ENCODE results near the gene TEX10.
A peak's percentile ranks its signal among the peaks of the same experiment; 100 is the strongest.
"Not testable (repeated sequence)": the region's sequence is repeated elsewhere in the genome, so short reads cannot be mapped to it uniquely, and the experiment has no call there.

The TEX10 gene

DNA sequence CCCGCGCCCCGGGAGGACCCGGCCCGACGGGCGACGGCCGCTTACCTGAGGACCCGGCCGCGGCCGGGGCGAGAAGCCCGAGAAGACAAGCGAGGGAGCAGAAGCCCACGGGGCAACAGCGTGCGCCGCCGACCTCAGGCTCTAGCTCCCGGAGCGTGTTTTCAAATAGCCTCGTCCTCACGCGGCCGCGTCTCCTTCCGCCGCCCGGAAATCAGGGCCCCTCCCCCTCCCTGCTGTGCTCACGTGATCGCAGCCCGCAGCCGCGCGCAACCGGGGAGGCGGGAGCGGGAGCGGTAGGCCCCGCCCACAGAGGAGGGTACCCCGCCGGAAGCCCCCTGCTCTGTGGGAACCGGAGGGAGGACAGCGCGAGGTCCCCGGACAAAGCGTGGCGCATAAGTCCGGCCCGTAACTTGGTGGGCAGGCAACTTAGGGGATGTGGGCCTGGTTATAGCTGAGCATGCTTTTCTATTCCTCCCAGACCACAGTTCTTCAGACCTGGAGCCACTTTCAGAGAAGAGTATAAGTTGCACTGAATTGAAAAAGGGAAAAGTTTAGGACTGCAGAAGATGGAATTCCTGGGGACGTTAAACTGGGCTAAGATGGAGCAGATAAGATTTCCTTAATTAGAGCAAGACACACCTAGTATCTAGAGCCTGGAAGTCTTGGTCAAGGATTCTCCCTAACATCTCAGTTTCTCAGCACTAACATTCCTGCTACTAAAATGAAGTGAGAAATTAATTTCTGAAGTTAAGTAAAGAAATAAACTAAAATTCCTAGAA lies at the start of gene TEX10:
TEX10 (minus strand) TSS at position 216 of the 779 bp plus-strand sequence. CDS start 3,579 bp downstream, outside the sequence.
- DNase-seq, result peak; percentile 94

DNA sequence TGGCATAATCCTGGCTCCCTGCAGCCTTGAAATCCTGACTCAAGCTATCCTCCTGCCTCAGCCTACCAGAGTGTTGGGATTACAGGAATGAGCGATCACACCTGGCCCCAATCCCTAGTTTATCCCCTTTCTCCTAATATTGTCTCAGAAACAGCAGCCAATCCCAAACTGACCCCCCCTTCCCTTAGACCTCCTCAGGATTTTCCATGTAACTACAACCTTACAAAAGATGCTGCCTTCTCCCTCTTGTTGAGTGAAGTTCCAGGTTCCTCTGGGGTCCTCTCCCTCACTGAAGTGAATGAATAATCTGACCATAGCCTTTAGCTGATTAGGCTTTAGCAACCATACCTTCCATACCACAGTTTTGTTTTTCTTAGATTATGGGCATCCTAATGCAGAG lies 48.3 kb upstream of the TEX10 start:
- DNase-seq, result no peak

DNA sequence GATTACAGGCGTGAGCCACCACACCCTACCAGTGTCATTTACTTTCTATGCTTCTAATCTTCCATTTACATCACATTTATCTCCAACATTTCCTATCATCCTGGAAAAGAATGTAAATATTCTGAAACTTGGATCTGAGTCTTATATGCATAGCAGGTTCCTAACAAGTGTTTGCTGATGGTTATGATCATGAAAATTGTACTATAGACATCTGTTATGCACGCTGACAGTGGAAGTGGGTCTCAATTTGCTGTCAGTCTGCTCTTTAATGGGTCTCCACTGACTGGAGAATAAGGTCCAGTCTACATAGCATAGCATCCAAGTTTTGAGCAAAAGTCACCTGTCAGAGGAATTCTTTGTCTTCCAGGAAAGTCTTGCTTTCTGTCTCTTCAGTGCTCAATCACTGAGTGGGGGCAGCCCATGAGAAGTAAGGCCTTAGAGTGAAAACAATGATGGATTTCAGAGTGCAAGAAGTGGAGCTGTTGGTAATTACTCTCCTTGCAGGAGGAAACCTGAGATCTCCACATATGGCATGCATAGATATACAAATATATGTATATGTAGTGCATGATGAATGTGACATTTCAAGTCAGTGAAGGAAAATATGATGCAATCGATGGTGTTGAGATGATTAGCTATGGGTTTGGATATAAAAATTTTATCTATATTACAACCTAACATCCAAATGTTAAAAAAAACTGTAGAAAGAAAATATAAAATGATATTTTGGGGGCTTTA lies 45.0 kb upstream of the TEX10 start:
- no peak for DNase-seq

DNA sequence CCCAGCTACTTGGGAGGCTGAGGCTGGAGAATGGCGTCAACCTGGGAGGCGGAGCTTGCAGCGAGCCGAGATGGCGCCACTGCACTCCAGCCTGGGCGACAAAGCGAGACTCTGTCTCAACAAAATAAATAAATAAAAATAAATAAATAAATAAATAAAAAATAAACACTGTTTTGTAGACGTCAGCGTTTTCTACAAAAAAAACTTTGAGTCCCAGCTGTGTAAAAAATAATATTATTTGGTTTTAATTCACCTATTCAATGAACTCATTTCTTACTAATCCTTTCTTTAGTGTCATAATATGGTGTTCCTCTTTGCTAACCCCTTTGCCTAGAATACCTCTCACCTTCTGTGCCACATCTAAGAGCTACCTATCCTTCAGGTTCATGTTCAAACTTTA lies 44.0 kb upstream of the TEX10 start:
- no peak for DNase-seq

DNA sequence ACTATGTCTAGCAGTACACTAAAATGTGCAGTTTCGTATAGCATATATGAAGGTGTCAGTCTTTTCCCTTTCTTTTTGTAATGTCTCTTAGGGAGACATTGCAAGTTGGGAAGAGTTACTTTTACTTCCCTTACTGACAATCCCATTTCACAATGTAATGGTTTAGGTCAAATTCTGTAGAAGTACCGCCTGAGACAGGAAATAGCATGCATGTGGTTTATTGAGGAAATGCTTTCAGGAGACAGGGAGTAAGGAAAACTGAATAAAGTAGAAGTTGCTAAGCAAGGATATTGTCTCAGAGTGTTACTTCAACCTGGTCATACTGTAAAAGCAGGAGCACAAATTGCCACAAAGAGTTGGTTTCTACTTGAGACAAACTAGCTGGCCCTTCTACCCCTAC lies 42.1 kb upstream of the TEX10 start:
- DNase-seq, result no peak

DNA sequence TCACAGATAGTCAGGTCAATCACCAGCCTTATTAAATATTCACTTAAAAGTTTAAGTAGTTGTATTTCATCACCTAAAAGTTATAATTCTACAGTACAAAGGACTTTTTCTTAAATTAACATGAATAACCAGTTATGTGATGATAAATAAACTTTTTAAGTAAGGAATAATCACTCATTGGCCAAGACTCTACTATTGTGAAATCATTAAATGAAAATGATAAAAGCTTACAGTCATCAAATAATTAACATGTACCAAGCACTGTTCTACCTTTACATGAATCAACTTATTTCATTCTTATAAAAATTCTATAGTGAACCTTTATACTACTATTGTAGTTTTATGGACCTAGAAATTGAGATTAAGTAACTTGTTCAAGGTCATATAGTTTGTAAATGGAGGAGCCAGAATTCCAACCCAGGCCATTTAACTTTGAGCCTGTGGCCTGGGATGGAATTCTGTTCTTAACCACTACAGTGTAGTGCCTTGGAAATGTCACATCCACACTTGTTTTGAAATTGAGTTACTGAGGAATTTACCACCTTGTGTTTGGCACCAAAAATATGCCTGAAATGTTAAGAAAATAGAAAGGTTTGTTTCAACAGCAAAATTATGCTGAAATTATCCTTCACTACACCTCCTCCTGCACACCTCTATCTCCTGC lies 41.4 kb upstream of the TEX10 start:
- no peak for DNase-seq

DNA sequence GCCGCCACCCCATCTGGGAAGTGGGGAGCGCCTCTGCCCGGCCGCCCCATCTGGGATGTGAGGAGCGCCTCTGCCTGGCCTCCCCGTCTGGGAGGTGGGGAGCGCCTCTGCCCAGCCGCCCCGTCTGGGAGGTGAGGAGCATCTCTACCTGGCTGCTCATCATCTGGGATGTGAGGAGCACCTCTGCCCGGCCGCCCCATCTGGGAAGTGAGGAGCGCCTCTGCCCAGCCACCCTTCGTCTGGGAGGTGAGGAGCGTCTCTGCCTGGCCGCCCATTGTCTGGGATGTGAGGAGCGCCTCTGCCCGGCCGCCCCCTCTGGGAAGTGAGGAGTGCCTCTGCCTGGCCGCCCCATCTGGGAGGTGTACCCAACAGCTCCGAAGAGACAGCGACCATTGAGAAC lies 40.2 kb upstream of the TEX10 start:
- DNase-seq, result not testable (repeated sequence)

DNA sequence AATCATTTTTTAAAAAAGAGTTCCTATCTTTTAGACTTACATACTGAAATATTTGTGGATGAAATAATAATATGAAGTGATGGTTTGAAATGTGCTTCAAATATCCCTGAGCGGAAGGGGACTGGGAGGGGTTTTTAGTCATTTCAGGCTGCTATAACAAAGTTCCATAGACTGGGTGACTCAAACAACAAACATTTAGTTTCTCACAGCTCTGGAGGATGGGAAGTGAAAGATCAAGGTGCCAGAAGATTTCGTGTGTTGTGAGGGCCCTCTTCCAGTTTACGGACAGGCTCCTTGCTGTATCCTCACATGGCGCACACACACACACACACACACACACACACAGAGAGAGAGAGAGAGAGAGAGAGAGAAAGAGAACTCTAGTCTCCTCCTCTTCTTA lies 27.1 kb upstream of the TEX10 start:
- DNase-seq, result peak; percentile 70

DNA sequence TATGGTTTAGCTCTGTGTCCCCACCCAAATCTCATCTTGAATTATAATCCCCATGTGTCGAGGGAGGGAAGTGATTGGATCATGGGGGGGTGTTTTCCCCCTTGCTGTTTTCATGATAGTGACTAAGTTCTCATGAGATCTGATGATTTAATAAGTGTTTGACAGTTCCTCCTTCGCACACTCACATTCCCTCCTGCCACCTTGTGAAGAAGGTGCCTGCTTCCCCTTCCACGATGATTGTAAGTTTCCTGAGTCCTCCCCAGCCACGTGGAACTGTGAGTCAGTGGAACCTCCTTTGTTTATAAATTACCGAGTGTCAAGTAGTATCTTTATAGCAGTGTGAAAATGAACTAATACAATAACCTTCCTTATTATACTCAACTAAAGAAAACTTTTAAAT lies 24.3 kb upstream of the TEX10 start:
- DNase-seq, result no peak

DNA sequence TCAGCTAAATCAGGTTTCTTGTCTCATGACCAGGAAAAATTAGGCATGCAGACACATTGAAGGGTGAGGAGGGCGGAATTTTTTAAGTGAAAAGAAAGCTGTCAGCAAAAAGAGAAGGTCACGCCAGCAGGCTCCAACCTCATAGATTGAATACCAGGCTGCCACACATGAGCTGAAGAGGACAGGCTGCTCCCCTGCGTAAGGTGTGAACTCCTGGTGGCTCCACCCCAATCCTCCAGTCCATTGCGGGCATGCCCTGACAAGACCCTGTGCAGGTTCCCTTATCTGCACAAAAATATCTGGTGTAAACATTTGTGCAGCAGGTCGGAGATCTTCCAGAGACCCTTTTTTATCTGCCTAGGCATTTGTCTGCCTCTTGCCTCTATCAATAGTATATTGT lies 22.9 kb upstream of the TEX10 start:
- peak; percentile 87 for DNase-seq

DNA sequence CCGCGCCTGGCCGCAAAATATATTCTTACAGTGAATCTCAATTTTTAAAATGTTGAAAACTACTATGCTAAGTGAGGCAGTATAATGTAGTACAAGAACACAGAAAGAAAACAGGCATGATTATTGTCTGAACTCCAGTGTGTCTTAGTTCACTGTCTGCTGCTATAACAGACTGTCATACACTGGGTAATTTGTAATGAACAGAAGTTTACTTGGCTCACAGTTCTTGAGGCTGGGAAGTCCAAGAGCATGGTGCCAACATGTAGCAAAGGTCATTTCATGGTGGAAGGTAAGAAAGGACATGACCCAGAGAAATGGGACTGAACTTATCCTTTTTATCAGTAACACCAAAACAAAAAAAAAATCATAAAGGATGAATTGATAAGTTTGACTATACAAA lies 19.9 kb upstream of the TEX10 start:
- DNase-seq, result no peak

DNA sequence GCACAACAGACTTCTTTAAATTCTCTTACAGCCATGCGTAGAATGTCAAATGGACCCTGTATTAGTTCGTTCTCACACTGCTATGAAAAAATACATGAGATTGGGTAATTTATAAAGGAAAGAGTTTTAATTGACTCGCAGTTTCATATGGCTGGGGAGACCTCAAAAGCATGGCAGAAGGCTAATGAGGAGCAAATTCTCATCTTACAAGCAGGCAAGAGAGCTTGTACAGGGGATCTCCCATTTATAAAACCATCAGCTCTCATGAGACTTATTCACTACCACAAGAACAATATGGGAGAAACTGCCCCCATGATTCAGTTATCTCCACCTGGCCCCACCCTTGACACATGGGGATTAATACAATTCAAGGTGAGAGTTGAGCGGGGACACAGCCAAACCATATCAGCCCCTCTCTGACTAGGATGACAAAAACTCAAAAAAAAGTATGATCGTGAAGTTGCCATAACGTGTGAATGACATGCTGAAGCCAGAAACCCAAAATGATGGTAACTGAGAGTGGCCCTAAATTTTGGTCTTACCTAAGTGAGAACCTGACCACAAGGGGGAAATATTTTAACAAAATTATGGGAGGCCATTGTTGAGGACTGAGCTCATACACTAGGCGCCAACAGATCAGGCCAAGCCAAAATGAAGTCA lies 17.5 kb upstream of the TEX10 start:
- DNase-seq, result no peak

DNA sequence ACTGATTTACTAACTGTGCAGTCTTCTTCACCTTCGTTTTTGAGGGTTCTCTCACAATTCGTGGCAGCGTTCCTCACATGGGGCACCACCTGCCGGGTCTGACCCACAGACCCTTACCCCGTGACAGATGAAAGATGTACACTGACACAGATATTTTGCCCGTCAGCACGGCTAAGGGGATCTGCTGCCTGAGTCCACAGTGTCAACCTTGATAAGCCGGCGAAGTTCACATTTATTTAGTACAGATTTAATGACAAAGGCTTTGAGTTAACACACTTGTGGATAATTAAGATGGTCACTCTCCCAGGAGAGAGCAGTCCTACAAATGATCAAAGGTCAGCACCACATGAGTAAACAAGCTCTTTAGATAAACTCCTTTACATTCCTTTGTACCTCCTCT lies 15.9 kb upstream of the TEX10 start:
- DNase-seq, result no peak

DNA sequence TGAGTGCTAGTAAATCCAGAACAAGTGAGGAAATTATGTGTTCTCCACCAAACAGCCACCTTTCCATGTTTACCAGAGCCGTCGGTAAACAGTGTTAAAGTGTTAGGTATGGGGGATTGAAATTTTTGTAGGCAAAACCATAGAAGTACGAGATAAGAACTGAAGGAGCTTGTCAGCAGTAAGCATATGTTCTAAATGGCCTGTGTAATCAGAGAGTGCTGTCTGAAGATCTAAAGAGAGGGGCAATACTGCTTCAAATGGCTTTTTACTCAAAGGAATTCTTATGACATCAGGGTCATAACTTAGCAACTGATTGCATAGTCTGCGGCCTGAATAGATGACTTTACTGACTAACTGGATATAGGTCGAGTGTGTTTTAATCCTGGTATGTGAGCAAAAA lies 13.4 kb upstream of the TEX10 start:
- no peak for DNase-seq

DNA sequence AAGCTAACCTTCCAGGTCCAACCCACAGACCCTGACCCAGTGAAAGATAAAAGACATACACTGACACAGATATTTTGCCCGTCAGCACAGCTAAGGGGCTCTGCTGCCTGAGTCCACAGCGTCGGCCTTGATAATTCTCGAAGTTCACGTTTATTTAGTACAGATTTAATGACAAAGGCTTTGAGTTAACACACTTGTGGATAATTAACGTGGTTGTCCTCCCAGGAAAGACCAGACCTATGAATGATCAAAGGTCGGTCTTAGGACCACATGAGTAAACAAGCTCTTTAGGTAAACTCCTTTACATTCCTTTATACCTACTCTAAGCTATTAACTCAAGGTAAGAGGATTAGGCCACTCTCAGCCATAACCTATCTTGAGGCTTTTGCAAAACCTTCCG lies 11.3 kb upstream of the TEX10 start:
- no peak for DNase-seq

DNA sequence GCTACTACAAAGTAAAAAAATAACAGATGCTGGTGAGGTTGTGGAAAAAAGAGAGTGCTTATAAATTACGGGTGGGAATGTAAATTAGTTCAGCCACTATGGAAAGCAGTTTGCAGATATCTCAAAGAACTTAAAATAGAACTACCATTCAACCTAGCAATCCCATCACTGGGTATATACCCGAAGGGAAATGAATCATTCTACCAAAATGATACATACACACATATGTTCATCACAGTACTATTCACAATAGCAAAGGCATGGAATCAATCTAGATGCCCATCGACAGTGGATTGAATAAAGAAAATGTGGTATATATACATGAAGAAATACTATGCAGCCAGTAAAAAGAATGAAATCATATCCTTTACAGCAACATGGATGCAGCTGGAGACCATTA lies 6.3 kb upstream of the TEX10 start:
- DNase-seq, result no peak

DNA sequence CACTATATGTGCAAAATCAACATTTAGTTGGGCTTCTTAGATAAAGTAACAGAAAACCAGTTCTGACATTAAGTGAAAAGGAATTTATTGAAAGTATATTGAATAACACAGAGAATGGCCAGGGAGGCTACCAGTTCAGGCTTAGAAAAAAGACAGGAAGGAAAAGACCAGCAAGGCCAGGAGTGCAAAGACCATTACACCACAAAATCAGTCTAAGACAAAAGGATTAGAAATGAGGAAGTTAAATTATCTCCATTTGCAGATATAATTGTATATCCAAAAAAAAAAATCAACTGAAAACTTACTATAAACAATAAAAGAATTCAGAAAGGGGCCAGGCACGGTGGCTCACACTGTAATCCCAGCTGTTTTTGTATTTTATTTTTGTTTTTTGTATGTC lies 4.8 kb upstream of the TEX10 start:
- no peak for DNase-seq

DNA sequence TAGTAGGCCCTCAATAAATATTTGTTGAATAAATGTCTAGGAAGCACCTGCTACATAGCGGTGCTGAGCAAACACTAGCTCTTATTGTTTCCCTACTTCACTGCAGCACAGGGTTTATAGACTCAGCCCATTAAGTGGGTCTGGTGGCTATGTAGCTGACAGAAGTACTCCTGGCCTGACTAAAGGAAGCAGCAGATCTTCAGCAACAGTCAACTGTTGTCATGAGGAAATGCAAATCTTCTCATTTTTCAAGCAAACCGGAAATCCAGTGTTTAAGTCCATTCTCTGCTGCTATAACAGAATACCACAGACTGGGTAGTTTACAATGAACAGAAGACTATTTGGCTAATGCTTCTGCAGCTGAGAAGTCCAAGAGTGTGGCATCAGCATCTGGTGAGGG lies 2.8 kb upstream of the TEX10 start:
- DNase-seq, result no peak

DNA sequence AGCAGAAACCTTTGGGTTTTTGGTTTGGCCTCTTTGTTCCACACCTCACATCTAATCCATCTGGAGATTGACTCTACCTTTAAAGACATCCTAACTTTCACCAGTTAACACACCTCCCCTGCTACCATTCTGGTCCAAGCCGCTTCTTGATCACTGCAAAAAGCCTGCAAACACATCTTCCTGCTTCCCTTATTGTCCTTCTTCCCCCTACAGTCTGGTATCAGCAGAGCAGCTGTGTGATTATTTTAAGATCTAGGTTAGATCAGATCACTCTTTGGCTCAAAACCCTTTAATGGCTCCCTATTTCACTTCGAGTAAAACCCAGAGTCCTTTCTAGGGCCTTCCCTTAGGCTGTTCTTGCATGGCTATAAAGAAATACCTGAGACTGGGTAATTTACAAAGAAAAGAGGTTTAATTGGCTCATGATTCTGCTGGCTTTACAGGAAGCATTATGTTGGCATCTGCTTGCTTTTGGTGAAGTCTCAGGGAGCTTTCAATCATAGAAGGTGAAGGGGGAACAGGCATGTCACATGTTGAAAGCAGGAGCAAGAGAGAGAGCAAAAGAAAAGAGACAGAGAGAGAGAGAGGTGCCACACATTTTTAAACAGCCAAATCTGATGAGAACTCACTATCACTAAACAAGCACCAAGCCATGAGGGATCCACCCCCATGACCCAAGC lies 1.5 kb upstream of the TEX10 start:
- DNase-seq, result no peak

DNA sequence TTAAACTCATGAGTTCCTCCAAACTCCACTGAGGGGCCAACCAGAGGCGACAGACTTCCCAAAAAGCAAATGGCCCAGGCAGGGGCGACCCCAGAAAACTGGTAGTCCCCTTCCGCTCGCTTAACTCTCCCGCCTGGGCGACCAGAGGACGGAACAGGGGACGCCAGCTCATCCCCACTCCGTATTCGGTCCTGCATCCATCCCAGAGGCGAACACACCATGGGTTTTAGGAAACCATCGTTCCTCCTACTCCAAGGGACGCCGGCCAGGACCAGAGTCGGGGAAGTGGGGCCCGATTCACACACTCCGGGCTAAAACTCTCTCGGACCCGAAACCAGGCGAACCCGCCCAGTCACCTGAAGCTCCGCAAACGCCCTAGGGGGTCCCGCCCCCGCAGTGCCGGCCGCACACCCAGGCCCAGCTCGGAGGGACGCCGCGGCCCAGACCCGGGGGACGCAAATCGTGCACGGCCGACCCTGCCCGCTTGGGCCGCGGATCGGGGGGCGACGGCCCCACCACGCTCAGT lies 478 bp downstream of the TEX10 start:
- DNase-seq, result peak; percentile 76

DNA sequence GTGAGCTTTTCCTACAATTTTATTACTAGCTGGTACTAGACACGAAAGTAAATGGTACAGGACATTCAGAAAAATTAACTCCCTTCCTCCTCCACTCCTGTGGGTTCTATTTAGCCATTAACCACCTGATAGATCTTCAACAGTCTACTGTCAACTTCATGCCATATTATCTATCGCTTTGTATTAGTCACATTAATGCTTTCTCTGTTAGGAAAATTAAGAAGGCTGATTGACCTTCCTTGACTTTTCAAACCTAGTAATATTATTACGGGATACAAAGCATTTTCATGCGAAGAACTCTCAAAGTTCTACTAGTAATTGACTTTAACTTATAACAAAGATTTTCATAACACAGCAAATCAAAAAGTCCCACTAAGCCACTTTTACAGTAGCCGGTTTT lies 1.2 kb downstream of the TEX10 start:
- no peak for DNase-seq

DNA sequence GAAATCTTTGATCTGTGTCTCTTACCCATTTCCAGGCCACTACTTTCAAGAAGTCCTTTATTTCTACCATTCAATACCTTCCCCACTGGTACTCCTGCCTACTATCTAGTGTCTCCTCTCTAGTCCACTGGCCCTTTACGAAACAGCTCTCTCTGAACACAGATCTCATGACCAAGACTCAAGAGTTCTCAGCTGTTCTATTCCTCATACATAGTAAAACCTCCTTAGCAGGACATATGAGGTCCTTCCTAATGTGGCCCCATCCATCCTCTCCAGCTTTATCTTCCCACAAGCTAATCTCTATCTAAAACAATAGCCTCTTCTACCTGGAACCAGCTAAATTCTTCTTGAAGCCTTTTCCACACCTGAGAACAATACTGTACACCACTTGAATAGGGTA lies 2.6 kb downstream of the TEX10 start:
- DNase-seq, result no peak

DNA sequence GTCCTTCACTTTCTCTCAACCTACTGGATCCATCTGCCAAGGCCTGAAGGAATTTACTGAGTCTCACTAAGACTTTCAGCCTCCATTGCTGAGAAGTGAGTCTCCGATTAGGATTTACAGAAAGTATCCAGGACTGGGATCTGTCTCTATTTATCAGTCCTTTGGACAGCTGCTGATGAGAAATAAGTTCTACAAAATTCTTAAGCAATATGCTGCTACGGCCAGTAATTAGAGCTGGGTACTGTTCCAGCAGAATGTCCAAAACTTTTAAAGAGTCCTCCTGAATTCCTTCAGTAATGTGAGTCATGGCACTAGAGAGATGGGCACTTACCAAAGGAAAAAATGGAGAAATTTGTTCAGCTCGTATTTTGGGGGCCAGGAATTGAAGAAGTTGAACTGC lies 5.9 kb downstream of the TEX10 start:
- no peak for DNase-seq

Measured in islet precursor cell (in vitro differentiated cells).